ENCODE results near the gene PPP1R15B.

The PPP1R15B gene

DNA sequence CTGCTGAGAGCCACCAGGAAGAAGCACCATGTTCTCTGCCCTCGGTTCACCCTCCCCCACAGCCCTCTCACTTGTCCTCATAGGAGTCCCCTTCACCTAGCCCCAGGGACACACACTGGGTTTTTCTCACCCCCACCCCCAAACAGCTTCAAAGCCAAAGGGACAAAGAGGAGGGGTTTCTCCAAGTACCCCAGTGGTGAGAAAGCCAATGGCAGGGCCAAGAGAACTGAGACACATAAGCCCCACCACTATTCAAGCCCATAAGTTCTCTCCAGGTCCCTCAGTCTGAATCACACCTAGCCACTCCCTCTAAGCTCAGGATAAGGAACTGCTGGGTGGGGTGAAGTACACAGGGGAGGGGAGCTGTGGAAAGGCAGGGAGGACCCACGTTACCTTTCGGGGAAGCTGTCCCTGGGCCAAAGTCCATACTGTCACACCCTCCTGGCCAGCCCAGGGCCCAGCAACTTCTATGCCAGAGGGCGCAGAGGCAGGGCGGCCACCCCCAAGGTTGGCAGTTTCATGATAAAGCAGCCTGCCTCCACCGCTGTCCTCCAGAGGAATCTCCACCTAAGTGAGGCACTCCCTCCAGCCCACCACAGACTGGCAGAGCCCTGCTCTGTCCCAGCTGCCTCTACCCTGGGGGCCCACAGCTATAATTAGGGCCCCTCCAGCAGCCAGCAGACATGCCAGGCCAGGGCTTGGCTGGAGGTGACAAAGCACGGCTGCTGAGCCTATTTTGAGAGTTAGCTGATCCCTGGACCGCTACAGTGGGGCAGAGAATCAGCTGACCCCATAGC, 39.0 kb upstream of the PPP1R15B start:
- TF ChIP-seq YY1 (IDR thresholded peaks at IDR 0.05; ENCODE audit: low read depth): no peak

DNA sequence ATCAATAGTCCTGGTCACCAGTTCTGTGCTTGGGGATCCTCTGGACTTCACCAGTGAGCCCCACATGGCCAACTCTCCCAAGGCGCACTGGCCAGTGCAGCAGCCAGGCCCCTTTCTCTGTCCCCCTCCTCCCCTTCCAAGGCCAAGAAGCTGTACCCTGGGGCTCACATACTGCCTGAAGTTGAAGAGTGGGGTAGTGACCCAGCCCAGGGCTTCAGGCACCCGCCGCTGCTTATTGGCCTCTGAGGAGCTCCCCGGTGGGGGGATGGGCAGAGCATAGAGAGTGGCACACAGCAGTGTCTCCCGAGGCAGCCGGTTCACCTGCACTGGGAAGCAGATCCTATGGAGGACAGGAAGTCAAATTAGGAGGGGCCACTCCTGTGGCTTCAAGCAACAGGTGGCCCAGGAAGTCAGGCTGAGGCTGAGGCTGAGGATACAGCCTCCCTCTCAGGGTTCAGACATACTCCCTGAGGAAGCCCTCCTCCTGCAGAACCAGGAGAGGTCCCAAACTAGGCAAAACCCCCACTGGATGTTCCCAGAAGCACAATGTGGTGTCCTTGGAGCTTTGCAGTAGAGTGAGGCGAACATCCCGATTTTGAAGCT, 38.2 kb upstream of the PPP1R15B start:
- TF ChIP-seq NFIC (IDR thresholded peaks at IDR 0.05) (no peak), EGR1 (IDR thresholded peaks at IDR 0.05) (no peak), TCF12 (IDR thresholded peaks at IDR 0.05; ENCODE audit: low read depth) (no peak), YY1 (IDR thresholded peaks at IDR 0.05; ENCODE audit: low read depth) (no peak), FOXM1 (IDR thresholded peaks at IDR 0.05; ENCODE audit: borderline replicate concordance, low read depth) (no peak), ZBTB7A (IDR thresholded peaks at IDR 0.05; ENCODE audit: low read depth) (no peak), CEBPB (IDR thresholded peaks at IDR 0.05) (no peak), TEAD4 (IDR thresholded peaks at IDR 0.05) (no peak), EP300 (IDR thresholded peaks at IDR 0.05; ENCODE audit: borderline replicate concordance) (no peak), TAF1 (IDR thresholded peaks at IDR 0.05; ENCODE audit: low read depth) (no peak), RAD21 (IDR thresholded peaks at IDR 0.05; ENCODE audit: low read depth) (no peak), CREB1 (IDR thresholded peaks at IDR 0.05; ENCODE audit: low read depth) (no peak)
- TF ChIP-seq, protein P1, sequence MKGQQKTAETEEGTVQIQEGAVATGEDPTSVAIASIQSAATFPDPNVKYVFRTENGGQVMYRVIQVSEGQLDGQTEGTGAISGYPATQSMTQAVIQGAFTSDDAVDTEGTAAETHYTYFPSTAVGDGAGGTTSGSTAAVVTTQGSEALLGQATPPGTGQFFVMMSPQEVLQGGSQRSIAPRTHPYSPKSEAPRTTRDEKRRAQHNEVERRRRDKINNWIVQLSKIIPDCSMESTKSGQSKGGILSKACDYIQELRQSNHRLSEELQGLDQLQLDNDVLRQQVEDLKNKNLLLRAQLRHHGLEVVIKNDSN (IDR thresholded peaks at IDR 0.05): no peak
- TF ChIP-seq, protein P2, sequence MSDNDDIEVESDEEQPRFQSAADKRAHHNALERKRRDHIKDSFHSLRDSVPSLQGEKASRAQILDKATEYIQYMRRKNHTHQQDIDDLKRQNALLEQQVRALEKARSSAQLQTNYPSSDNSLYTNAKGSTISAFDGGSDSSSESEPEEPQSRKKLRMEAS (IDR thresholded peaks at IDR 0.05): no peak
- TF ChIP-seq, protein P3, sequence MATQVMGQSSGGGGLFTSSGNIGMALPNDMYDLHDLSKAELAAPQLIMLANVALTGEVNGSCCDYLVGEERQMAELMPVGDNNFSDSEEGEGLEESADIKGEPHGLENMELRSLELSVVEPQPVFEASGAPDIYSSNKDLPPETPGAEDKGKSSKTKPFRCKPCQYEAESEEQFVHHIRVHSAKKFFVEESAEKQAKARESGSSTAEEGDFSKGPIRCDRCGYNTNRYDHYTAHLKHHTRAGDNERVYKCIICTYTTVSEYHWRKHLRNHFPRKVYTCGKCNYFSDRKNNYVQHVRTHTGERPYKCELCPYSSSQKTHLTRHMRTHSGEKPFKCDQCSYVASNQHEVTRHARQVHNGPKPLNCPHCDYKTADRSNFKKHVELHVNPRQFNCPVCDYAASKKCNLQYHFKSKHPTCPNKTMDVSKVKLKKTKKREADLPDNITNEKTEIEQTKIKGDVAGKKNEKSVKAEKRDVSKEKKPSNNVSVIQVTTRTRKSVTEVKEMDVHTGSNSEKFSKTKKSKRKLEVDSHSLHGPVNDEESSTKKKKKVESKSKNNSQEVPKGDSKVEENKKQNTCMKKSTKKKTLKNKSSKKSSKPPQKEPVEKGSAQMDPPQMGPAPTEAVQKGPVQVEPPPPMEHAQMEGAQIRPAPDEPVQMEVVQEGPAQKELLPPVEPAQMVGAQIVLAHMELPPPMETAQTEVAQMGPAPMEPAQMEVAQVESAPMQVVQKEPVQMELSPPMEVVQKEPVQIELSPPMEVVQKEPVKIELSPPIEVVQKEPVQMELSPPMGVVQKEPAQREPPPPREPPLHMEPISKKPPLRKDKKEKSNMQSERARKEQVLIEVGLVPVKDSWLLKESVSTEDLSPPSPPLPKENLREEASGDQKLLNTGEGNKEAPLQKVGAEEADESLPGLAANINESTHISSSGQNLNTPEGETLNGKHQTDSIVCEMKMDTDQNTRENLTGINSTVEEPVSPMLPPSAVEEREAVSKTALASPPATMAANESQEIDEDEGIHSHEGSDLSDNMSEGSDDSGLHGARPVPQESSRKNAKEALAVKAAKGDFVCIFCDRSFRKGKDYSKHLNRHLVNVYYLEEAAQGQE (IDR thresholded peaks at IDR 0.05; ENCODE audit: low read depth): no peak

DNA sequence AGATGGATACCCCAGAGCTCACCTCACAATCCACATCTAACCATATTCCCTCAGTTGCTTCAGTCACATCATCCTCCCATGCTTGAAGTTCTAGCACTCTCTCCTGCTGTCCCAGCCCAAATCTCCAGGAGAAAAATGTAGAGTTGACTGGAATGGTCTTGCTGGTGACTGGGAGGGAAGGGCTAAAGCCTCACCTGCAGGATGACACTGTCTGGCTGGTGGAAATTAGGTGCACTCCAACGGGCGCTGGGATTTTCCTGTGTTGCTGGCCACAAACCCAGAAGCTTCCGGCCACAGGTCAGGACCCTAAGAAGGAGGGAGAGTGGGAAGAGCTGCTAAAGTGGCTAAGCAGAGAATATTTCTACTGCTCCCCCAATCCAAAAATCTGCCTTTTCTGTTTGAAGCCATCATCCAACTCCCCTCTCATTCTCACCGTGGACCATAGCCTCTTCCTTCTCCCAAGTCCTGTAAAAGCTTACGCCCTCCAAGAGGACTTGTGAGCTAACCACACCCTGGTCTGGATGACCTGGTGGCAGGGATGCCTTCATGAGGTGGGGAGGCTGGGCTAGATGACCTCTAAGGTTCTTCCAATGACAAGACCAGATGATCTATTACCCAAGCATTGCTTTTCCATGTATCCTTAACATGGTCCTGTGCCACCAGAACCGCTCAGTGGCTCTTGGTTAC, 37.5 kb upstream of the PPP1R15B start:
- TF ChIP-seq NFIC (IDR thresholded peaks at IDR 0.05) (no peak), EGR1 (IDR thresholded peaks at IDR 0.05) (no peak), ZBTB7A (IDR thresholded peaks at IDR 0.05; ENCODE audit: low read depth) (no peak), YY1 (IDR thresholded peaks at IDR 0.05; ENCODE audit: low read depth) (no peak), CEBPB (IDR thresholded peaks at IDR 0.05) (no peak), EP300 (IDR thresholded peaks at IDR 0.05; ENCODE audit: borderline replicate concordance) (no peak), CREB1 (IDR thresholded peaks at IDR 0.05; ENCODE audit: low read depth) (no peak), TAF1 (IDR thresholded peaks at IDR 0.05; ENCODE audit: low read depth) (no peak)
- TF ChIP-seq, protein P2 (IDR thresholded peaks at IDR 0.05): no peak
- TF ChIP-seq, protein P1 (IDR thresholded peaks at IDR 0.05): no peak
- TF ChIP-seq, protein P3 (IDR thresholded peaks at IDR 0.05; ENCODE audit: low read depth): no peak

DNA sequence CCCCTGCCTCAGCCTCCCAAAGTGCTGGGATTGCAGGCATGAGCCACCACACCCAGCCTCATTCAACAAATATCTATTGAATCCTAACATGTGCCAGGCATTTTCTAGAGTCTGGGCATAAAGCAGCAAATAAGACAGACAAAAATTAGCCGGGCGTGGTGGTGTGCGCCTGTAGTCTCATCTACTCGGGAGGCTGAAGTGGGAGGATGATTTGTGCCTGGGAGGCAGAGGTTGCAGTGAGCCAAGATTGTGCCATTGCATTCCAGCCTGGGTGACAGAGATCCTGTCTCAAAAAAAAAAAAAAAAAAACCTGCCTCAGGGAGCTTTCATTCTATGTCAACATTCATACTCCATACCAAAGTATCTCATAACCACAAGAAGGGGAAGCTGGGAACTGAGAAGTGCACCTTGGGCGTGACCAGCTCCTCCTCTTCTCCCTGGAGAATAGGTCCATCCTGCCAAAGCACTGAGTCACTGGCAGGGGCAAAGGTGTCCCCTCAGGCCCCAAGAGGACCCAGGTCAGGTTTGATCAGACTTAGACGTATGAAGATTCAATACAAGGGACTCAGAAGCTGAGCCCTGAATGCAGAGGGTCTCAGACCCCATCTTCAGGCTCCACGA, 36.8 kb upstream of the PPP1R15B start:
- TF ChIP-seq RAD21 (IDR thresholded peaks at IDR 0.05; ENCODE audit: low read depth) (no peak), TEAD4 (IDR thresholded peaks at IDR 0.05) (no peak), ZBTB7A (IDR thresholded peaks at IDR 0.05; ENCODE audit: low read depth) (no peak), CREB1 (IDR thresholded peaks at IDR 0.05; ENCODE audit: low read depth) (no peak), NFIC (IDR thresholded peaks at IDR 0.05) (no peak), FOXM1 (IDR thresholded peaks at IDR 0.05; ENCODE audit: borderline replicate concordance, low read depth) (no peak)

DNA sequence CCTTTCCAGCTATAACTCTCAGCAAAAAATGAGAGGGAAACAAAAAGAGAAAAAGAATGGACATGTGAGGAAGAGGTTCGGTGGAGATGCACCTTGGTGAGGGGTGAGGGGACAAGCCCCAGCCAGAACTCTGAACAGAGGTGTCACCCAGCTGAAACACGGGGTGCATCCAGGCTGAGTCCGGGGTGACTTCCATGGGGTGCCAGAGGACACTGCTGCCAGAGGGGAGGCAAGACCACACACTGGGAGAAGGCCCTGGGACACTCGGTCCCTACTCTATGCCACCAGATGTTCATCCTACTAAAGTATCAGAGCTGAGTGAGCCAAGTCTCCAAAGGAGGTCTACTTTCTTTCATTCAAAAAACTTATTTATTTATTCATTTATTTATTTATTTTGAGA, 36.1 kb upstream of the PPP1R15B start:
- no peak for TF ChIP-seq TEAD4 (IDR thresholded peaks at IDR 0.05)
- no peak for TF ChIP-seq CREB1 (IDR thresholded peaks at IDR 0.05; ENCODE audit: low read depth)
- TF ChIP-seq CEBPB (IDR thresholded peaks at IDR 0.05): no peak
- TF ChIP-seq NFIC (IDR thresholded peaks at IDR 0.05): no peak
- no peak for TF ChIP-seq YY1 (IDR thresholded peaks at IDR 0.05; ENCODE audit: low read depth)
- TF ChIP-seq, protein P1 (IDR thresholded peaks at IDR 0.05): no peak
- TF ChIP-seq TCF12 (IDR thresholded peaks at IDR 0.05; ENCODE audit: low read depth): no peak
- TF ChIP-seq TAF1 (IDR thresholded peaks at IDR 0.05; ENCODE audit: low read depth): no peak
- TF ChIP-seq, protein P3 (IDR thresholded peaks at IDR 0.05; ENCODE audit: low read depth): no peak
- TF ChIP-seq RAD21 (IDR thresholded peaks at IDR 0.05; ENCODE audit: low read depth): no peak
- TF ChIP-seq ZBTB7A (IDR thresholded peaks at IDR 0.05; ENCODE audit: low read depth): no peak
- TF ChIP-seq, protein P2 (IDR thresholded peaks at IDR 0.05): no peak
- TF ChIP-seq EGR1 (IDR thresholded peaks at IDR 0.05): no peak
- no peak for TF ChIP-seq EP300 (IDR thresholded peaks at IDR 0.05; ENCODE audit: borderline replicate concordance)
- no peak for TF ChIP-seq FOXM1 (IDR thresholded peaks at IDR 0.05; ENCODE audit: borderline replicate concordance, low read depth)

Data from Ishikawa (cell line).